ENCODE measurements around the gene SLC18A3.

The SLC18A3 gene

GRCh38 chr10:49652421-49653272 lies 42.5 kb downstream of the SLC18A3 start:
- no peak for DNase-seq

- no peak for DNase-seq
These were observed 43.3 kb downstream of the SLC18A3 start for GRCh38 chr10:49653273-49653929.

DNA sequence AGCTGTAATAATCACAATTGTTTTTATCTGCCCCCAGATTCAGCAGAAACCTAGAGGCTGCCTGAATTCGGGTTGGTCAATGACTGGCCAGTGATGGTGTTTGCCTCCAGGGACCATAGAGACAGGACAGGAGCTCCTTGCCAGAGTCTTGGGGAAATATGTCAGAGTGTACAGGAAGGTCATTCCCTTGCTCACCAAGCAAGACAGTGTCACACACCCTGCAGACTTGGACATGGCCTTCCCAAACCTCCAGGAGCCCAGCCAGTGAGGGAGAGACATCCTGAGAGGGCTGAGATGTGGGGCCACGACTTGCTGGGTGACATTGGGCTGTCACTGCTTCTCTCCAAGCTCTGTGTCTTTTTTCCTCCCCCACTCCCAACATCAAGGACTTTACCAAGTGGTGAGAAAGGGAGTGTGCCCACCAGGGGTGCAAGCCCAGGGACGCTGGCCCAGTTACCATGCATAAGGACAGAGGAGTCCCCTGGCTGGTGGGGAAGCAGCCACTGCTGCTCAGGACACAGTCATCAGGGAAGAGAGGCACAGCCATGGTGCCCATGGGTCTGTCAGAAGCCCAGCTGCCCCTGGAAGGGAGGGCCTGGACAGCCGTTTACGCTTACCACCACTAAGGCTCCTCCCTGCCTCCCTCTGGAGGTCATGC lies 44.1 kb downstream of the SLC18A3 start:
- no peak for DNase-seq

GRCh38 chr10:49655099-49655498 lies 45.0 kb downstream of the SLC18A3 start:
- no peak for DNase-seq

DNA sequence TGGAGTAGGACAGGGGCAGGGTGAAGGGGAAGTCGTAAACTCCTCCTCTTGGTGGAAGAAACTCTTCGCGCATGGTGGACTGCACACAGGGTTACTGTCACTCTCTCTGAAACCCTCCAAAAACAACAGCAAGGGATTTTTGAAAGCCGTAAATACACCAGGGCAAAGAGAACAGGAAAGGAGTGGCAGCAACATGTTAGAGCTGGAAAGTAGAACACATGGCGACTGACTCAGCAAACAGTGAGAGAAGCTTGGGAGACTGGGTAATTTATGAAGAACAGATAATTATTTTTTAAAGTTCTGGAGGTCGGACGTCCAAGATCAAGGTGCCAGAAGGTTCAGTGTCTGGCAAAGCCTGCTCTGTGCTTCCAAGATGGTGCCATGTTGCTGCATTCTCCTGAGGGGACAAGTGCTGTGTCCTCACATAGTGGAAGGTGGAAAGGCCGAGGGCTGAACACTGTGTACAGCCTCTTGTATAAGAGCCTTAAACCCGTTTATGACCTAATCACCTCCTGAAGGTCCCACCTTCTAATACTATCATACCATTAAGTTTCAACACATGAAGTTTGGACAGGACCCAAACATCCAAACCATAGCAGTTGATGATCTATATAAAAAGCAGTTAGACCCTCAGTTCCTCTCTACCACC lies 46.9 kb downstream of the SLC18A3 start:
- DNase-seq = no peak

- no peak for DNase-seq
These were observed 47.5 kb downstream of the SLC18A3 start for GRCh38 chr10:49657606-49658005.

DNA sequence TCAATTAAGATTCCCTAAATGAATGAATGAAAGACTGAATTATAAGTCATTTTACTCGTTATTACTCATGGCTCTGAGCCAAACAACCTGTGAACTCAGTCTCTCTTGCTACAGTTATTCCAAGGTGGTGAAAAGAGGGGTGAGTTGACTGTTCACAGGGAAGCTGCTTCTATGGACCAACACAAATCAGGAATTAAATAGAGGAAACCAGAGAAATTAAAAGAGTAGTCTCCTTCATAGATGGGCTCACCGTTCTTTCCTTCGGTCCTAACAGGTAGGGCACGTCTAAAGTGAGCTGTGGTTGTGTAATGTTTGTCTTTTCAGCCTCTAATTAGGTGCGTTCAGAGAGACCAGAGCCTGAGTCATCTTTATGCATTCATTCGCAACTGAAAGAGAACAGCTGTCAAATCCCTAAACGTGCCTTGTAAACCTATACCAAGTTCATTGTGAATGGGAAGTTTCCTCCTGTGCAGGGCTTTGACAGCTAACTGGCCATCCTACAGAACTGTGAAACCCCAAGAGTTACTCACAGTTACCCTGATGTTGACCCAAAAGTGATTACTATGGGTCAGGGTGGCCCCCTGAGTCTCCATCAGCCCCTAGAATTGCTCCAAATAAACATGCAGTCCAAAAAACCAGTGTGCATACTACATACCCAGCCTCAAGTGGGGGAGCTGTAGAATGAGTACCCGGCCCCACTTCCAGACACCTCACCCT lies 51.2 kb downstream of the SLC18A3 start:
- DNase-seq = peak; percentile 28

All from NCI-H2107 (cell line).